AG08396 (cell line): ENCODE results near the gene ZNF143.
"Not testable (repeated sequence)": the region's sequence is repeated elsewhere in the genome, so short reads cannot be mapped to it uniquely, and the experiment has no call there.

Source experiments
- DNase-seq: peaks from one replicate; pipeline ENCODE4 v3.0.0; 2012; ENCODE audit warnings: low spot score, mixed read lengths

The ZNF143 gene

GRCh38 chr11:9549216-9549615 is 88.4 kb downstream of the ZNF143 start:
- DNase-seq: not testable (repeated sequence)

- DNase-seq: no peak
Observed at GRCh38 chr11:9550191-9550628, 89.4 kb downstream of the ZNF143 start.

- no peak for DNase-seq
Observed at GRCh38 chr11:9561279-9561982, 100.6 kb downstream of the ZNF143 start.

- no peak for DNase-seq
Observed at GRCh38 chr11:9562716-9563115, 101.9 kb downstream of the ZNF143 start.

- DNase-seq: no peak
Observed at GRCh38 chr11:9563196-9563730, 102.5 kb downstream of the ZNF143 start.

- DNase-seq: peak; percentile 86
Observed at GRCh38 chr11:9565822-9566560, 105.2 kb downstream of the ZNF143 start.

- no peak for DNase-seq
Observed at GRCh38 chr11:9566561-9567063, 105.8 kb downstream of the ZNF143 start.

GRCh38 chr11:9567401-9567800 is 106.6 kb downstream of the ZNF143 start:
- no peak for DNase-seq

GRCh38 chr11:9568161-9568853 is 107.5 kb downstream of the ZNF143 start:
- DNase-seq: no peak

- DNase-seq: peak; percentile 54
Observed at GRCh38 chr11:9568854-9569587, 108.2 kb downstream of the ZNF143 start.

GRCh38 chr11:9569588-9570164 is 108.9 kb downstream of the ZNF143 start:
- no peak for DNase-seq

- no peak for DNase-seq
Observed at GRCh38 chr11:9570313-9571025, 109.7 kb downstream of the ZNF143 start.

- no peak for DNase-seq
Observed at GRCh38 chr11:9571071-9571762, 110.4 kb downstream of the ZNF143 start.

GRCh38 chr11:9571763-9572115 is 110.9 kb downstream of the ZNF143 start:
- no peak for DNase-seq

GRCh38 chr11:9573052-9573774 is 112.4 kb downstream of the ZNF143 start, which contains the start of gene WEE1:
Gene WEE1, plus strand, starts transcription at chr11:9573670. Its CDS starts 264 bp downstream, at chr11:9573934.
- DNase-seq: peak; percentile 96

- no peak for DNase-seq
Observed at GRCh38 chr11:9573775-9574621, 113.2 kb downstream of the ZNF143 start.

GRCh38 chr11:9574622-9575259 is 113.9 kb downstream of the ZNF143 start:
- DNase-seq: no peak
